IMR-90 (cell line): Measurements from ENCODE around the gene MGAT1. TPM values are rescaled to one million over a fixed set of nuclear protein-coding genes. Genes with fewer than 3 reads are reported as not detected.

Experiments
- ATAC-seq: fragments of 200-7000 bp; cut with Tn5 transposase; 2 replicates; pipeline ENCODE4 v1.9.1; 2020; ENCODE audit warnings: low read depth, mild to moderate bottlenecking, moderate library complexity
- BruUV-seq: library from RNA; stranded (reverse); fragments of 400-500 nt; replicated peaks from 2 replicates; lab custom pipeline; 2021; lab: Mats Ljungman, UMichigan
- CTCF ChIA-PET: fragments of 300-600 bp; formaldehyde crosslinking; extraction: SDS; loops from one replicate; lab custom pipeline; 2021; ENCODE audit warnings: antibody characterized with exemption; lab: Yijun Ruan, JAX
- POLR2A ChIA-PET: fragments of 300-600 bp; sonication (Branson Sonifier 250); formaldehyde crosslinking; loops from one replicate; lab custom pipeline; 2022; ENCODE audit warnings: antibody characterized with exemption; ENCODE audit not compliant: unreplicated experiment; lab: Charles Lee
- DNase-seq: peaks from one replicate; pipeline ENCODE4 v3.0.0; 2013
- H2AFZ ChIP-seq: replicated peaks from 2 replicates; pipeline ENCODE3; 2013; ENCODE audit warnings: low read length, mild to moderate bottlenecking; ENCODE audit not compliant: poor library complexity
- H2AK5ac ChIP-seq: 2 replicates; pipeline ENCODE4 v1.6.1; 2013; ENCODE audit warnings: low read depth, low read length, inconsistent platforms
- H2AK9ac ChIP-seq: replicated peaks from 2 replicates; pipeline ENCODE3; 2013; ENCODE audit warnings: mild to moderate bottlenecking, low read depth, low read length, moderate library complexity; ENCODE audit not compliant: poor library complexity
- H2BK120ac ChIP-seq: 2 replicates; pipeline ENCODE4 v1.6.1; 2013; ENCODE audit warnings: low read depth, low read length, inconsistent platforms
- H2BK15ac ChIP-seq: 3 replicates; pipeline ENCODE4 v1.6.1; 2013; ENCODE audit warnings: low read depth, low read length, inconsistent platforms
- H2BK20ac ChIP-seq: 2 replicates; pipeline ENCODE4 v1.6.1; 2013; ENCODE audit warnings: low read depth, mild to moderate bottlenecking, inconsistent platforms, low read length, moderate library complexity
- H2BK5ac ChIP-seq: 2 replicates; pipeline ENCODE4 v1.6.1; 2013; ENCODE audit warnings: mild to moderate bottlenecking, low read depth, low read length, inconsistent platforms; ENCODE audit not compliant: poor library complexity, severe bottlenecking
- H3K14ac ChIP-seq: replicated peaks from 2 replicates; pipeline ENCODE4 v1.6.1; 2013; ENCODE audit warnings: low read depth, low read length, inconsistent platforms
- H3K18ac ChIP-seq: 2 replicates; pipeline ENCODE4 v1.6.1; 2013; ENCODE audit warnings: low read depth, low read length, control low read depth
- H3K23ac ChIP-seq: 2 replicates; pipeline ENCODE4 v1.6.1; 2013; ENCODE audit warnings: low read depth, low read length, inconsistent platforms
- H3K27ac ChIP-seq: 2 replicates; pipeline ENCODE4 v1.5.1; 2013; ENCODE audit warnings: mild to moderate bottlenecking, control low read depth, low read length; ENCODE audit not compliant: insufficient read depth
- H3K27me3 ChIP-seq: 2 replicates; pipeline ENCODE4 v1.6.1; 2013; ENCODE audit warnings: low read length; ENCODE audit not compliant: control insufficient read depth, insufficient read depth
- H3K36me3 ChIP-seq: 2 replicates; pipeline ENCODE4 v1.6.1; 2013; ENCODE audit warnings: low read length, mixed read lengths; ENCODE audit not compliant: control insufficient read depth, insufficient read depth
- H3K4ac ChIP-seq: 2 replicates; pipeline ENCODE4 v1.6.1; 2013; ENCODE audit warnings: low read depth, low read length, inconsistent platforms
- H3K4me1 ChIP-seq: 2 replicates; pipeline ENCODE4 v1.6.1; 2013; ENCODE audit warnings: low read length, mixed read lengths; ENCODE audit not compliant: control insufficient read depth, insufficient read depth
- H3K4me2 ChIP-seq: 2 replicates; pipeline ENCODE4 v1.6.1; 2013; ENCODE audit warnings: low read depth, mild to moderate bottlenecking, control low read depth, low read length, moderate library complexity
- H3K4me3 ChIP-seq: 2 replicates; pipeline ENCODE4 v1.5.1; 2013; ENCODE audit warnings: low read depth, mild to moderate bottlenecking, control low read depth, low read length, moderate library complexity; ENCODE audit not compliant: insufficient read depth
- H3K56ac ChIP-seq: 2 replicates; pipeline ENCODE4 v1.6.1; 2013; ENCODE audit warnings: low read length, inconsistent platforms; ENCODE audit not compliant: insufficient read depth; ENCODE audit errors: extremely low read depth
- H3K79me1 ChIP-seq, 2 experiments: 2 replicates each; pipeline ENCODE4 v1.6.1; 2013; ENCODE audit warnings: low read length in 2 of 2, inconsistent platforms in 1 of 2, low read depth in 1 of 2
- H3K9ac ChIP-seq: 2 replicates; pipeline ENCODE4 v1.6.1; 2013; ENCODE audit warnings: low read depth, low read length, control low read depth
- H3K9me1 ChIP-seq: 2 replicates; pipeline ENCODE4 v1.6.1; 2013; ENCODE audit warnings: low read length, inconsistent platforms; ENCODE audit not compliant: insufficient read depth
- H3K9me3 ChIP-seq: 2 replicates; pipeline ENCODE4 v1.6.1; 2013; ENCODE audit warnings: low read length; ENCODE audit not compliant: control insufficient read depth, insufficient read depth
- H4K20me1 ChIP-seq: 2 replicates; pipeline ENCODE4 v1.6.1; 2013; ENCODE audit warnings: low read length, inconsistent platforms; ENCODE audit not compliant: insufficient read depth
- H4K5ac ChIP-seq: 2 replicates; pipeline ENCODE4 v1.6.1; 2013; ENCODE audit warnings: mild to moderate bottlenecking, low read depth, low read length, control low read depth
- H4K8ac ChIP-seq, 2 experiments: 2 replicates each; pipeline ENCODE4 v1.6.1; 2013; ENCODE audit warnings: low read depth in 2 of 2, low read length in 2 of 2, control low read depth in 1 of 2, inconsistent platforms in 1 of 2
- H4K91ac ChIP-seq: 2 replicates; pipeline ENCODE4 v1.6.1; 2013; ENCODE audit warnings: low read depth, low read length, inconsistent platforms; ENCODE audit not compliant: insufficient read depth
- CEBPB ChIP-seq: IDR thresholded peaks from 2 replicates; pipeline ENCODE4 v1.6.1; 2012; ENCODE audit warnings: low read depth, low read length, improper control_type of control experiment
- CHD1 ChIP-seq: IDR thresholded peaks from 2 replicates; pipeline ENCODE4 v1.6.1; 2012; ENCODE audit warnings: low read depth, low read length, improper control_type of control experiment
- FOS ChIP-seq: fragments of 150-350 bp; IDR thresholded peaks from 2 replicates; pipeline ENCODE4 v1.6.1; 2016; ENCODE audit warnings: low read depth, low read length
- MAFK ChIP-seq: IDR thresholded peaks from 2 replicates; pipeline ENCODE4 v1.6.1; 2012; ENCODE audit warnings: low read depth, low read length, improper control_type of control experiment
- MAZ ChIP-seq: IDR thresholded peaks from 2 replicates; pipeline ENCODE4 v1.6.1; 2012; ENCODE audit warnings: low read depth, mild to moderate bottlenecking, low read length, improper control_type of control experiment, moderate library complexity, borderline replicate concordance
- POLR2A ChIP-seq: IDR thresholded peaks from 2 replicates; pipeline ENCODE4 v1.6.1; 2012; ENCODE audit warnings: mild to moderate bottlenecking, low read depth, low read length
- RCOR1 ChIP-seq: IDR thresholded peaks from 2 replicates; pipeline ENCODE4 v1.6.1; 2012; ENCODE audit warnings: mild to moderate bottlenecking, low read length, improper control_type of control experiment; ENCODE audit not compliant: insufficient replicate concordance
- RFX5 ChIP-seq: IDR thresholded peaks from 2 replicates; pipeline ENCODE4 v1.8.0; 2012; ENCODE audit warnings: low read depth, mild to moderate bottlenecking, low read length, moderate library complexity
- SMC3 ChIP-seq: fragments of 150-350 bp; IDR thresholded peaks from 2 replicates; pipeline ENCODE4 v1.6.1; 2016; ENCODE audit warnings: low read depth, mild to moderate bottlenecking, antibody characterized with exemption, low read length, moderate library complexity
- WGBS, 2 experiments: methylation state at CpG; one replicate each; pipeline versions ENCODE4 v1.1.5 to v1.1.7; 2013; ENCODE audit warnings: missing lambda C conversion rate in 2 of 2; ENCODE audit not compliant: insufficient read length in 1 of 2; ENCODE audit errors: extremely low coverage in 2 of 2; 5-methylcytosine and 5-hydroxymethylcytosine counted together
- dilution Hi-C: fragments of 300-500 bp; cut with HindIII; formaldehyde crosslinking; loops from one replicate; pipeline ENCODE4 v1.14.3; 2018; ENCODE audit warnings: low sequenced_read_pairs; ENCODE audit not compliant: unreplicated experiment
- in situ Hi-C: fragments of 300-500 bp; cut with MboI; formaldehyde crosslinking; loops from 3 replicates; pipeline ENCODE4 v1.14.3; 2019; ENCODE audit warnings: low sequenced_read_pairs, inconsistent platforms, mixed read lengths
- intact Hi-C: fragments of 100-400 bp; cut with micrococcal nuclease; formaldehyde crosslinking; loops from 2 replicates; pipeline ENCODE4 v1.10.0; 2022
- polyA plus RNA-seq, 3 experiments: library from polyadenylated mRNA; depleted of rRNA; stranded (reverse); fragments of >200 nt; gene quantifications; 2 replicates each; pipeline ENCODE4 v1.2.3, GENCODE V29; 2012; ENCODE audit warnings: low replicate concordance in 1 of 3
- total RNA-seq: library from RNA; depleted of rRNA; stranded (reverse); fragments of >200 nt; gene quantifications from 2 replicates; pipeline ENCODE4 v1.2.3, GENCODE V29; 2012
- TF ChIP-seq, protein P1 (sequence below): fragments of 150-350 bp; IDR thresholded peaks from 2 replicates; pipeline ENCODE4 v1.6.1; 2017; ENCODE audit warnings: mild to moderate bottlenecking, antibody characterized with exemption, low read length, low read depth
- TF ChIP-seq, protein P2 (sequence below): conservative IDR thresholded peaks from 2 replicates; pipeline ENCODE4 v1.5.1; 2012; ENCODE audit warnings: mild to moderate bottlenecking, low read depth, low read length, improper control_type of control experiment

MGAT1 gene
- total and polyA plus RNA-seq, 2 of the 4 experiments (the other 2 are of a cell fraction): 56.3 to 141 TPM

DNA sequence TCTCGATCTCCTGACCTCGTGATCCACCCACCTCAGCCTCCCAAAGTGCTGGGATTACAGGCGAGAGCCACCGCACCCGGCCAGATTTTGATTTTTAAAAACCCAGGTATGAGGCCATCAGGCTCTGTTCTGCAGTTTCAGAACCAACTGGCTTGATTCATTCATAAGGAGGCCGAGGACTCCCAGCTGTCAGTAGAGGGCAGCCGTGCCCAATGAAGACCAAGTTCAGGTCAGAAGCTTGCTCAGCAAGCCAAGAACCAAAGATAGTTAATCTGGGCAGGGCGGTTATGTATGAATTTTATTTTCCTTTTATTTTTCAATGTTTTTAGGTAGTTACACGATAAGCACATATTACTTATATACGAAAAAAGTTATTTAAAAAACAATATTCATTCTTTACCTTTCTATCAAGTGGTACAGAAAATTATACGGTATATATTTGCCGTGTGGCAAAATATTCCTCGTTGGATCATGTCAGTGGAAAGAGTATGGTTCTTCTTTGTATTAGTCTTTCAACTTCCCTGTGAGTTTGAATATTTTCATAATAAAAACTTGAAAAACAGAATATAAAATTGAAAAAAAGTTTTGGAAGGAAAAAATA is 18.0 kb downstream of the MGAT1 start (continued):
- TF ChIP-seq POLR2A (no peak), FOS (no peak)

DNA sequence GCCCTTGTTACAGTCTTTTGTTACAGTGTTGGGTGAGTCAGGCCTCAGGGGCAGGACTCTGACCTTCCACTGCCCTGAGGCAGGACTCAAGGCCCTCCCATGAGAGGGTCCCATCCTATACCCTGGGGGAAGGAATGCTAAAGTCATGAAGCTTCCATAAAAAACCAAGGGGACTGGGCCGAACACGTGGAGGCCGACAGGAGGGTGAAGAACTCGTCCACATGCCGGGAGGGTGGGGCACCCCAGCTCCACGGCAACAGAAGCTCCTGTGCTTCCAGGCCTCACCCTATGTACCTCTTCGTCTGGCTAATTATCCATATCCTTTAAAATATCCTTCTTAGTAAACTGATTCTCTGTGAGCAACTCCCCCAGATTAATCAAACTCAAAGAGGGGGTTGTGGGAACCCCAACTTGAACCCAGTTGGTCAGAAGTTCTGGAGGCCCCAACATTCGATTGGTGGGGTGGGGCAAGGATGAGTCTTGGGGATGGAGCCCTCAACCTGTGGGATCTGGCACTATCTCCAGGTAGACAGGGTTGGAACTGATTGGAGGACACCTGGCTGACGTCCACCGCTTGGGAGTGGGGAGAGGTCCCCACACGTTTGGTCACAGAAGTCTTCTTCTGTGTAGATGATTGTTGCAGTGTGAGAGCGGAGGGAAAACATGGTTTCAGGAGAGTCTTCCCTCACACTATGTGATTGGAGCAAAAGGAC is 19.1 kb downstream of the MGAT1 start:
- H3K79me1 ChIP-seq: peaks cover 13 to 38% of the 10 kb centered on the region in 2 experiments; a peak in 3 of 4 replicates
- H3K4me1 ChIP-seq: peaks cover 30% of the 10 kb centered on the region
- no peak overlapping the region for H2BK15ac ChIP-seq
- dilution Hi-C loops (no loop called here), intact Hi-C loops (loop anchor here (1.0 to 2.0 kb wide), 4 partner anchors 77 to 399 kb away; partner anchors contain the start of gene ZFP62), in situ Hi-C loops (loop anchor here (5.0 kb wide), 1 partner anchor 369 kb away; no protein-coding TSS in a partner anchor)
- no peaks in the 10 kb centered on the region for H3K27me3 ChIP-seq
- H4K5ac ChIP-seq: no peak overlapping the region
- DNase-seq: no peak
- H3K9me3 ChIP-seq: no peaks in the 10 kb centered on the region
- peak overlapping the region; percentile 28; the same call in 1 of the 2 replicates for H4K91ac ChIP-seq
- H2BK5ac ChIP-seq: no peak overlapping the region
- H4K8ac ChIP-seq: peak overlapping the region in 1 of 2 experiments; percentile 20; a peak in 1 of 4 replicates
- H3K27ac ChIP-seq: no peak overlapping the region
- H3K56ac ChIP-seq: no peak overlapping the region
- no peak overlapping the region for H3K18ac ChIP-seq
- no peak overlapping the region for H3K4me2 ChIP-seq
- H2AK9ac ChIP-seq: no peak overlapping the region
- no peak overlapping the region for H3K9ac ChIP-seq
- BruUV-seq: no TSS peak
- no peak overlapping the region for H2AFZ ChIP-seq
- H2BK120ac ChIP-seq: no peak overlapping the region; the same call in 1 of the 2 replicates
- no peak overlapping the region for H3K14ac ChIP-seq
- ChIA-PET CTCF (interaction anchor here (1.4 to 1.6 kb wide), 2 partner anchors 17 to 18 kb away, joined by 5 to 6 read pairs; no protein-coding TSS in a partner anchor), POLR2A (no interaction called here)
- H3K36me3 ChIP-seq: 0 out of 2 replicates have a peak, but pooled peaks cover 1% of the 10 kb centered on the region
- no peak for ATAC-seq
- H3K23ac ChIP-seq: no peak overlapping the region
- no peak overlapping the region for H2BK20ac ChIP-seq
- 100% methylated on average over 2 of the region's 12 CpGs; no CpG with 5 or more reads in 1 of the 2 experiments for WGBS, 2 experiments
- H3K9me1 ChIP-seq: peaks cover 10% of the 10 kb centered on the region; the same call in 1 of the 2 replicates
- no peak overlapping the region for H2AK5ac ChIP-seq
- no peak overlapping the region for H3K4me3 ChIP-seq
- H4K20me1 ChIP-seq: peaks cover 5% of the 10 kb centered on the region
- H3K4ac ChIP-seq: peak overlapping the region; percentile 4
- TF ChIP-seq RFX5: no peak
- no peak for TF ChIP-seq MAZ
- TF ChIP-seq SMC3: no peak
- TF ChIP-seq RCOR1: no peak
- TF ChIP-seq POLR2A: no peak
- TF ChIP-seq, protein P1, sequence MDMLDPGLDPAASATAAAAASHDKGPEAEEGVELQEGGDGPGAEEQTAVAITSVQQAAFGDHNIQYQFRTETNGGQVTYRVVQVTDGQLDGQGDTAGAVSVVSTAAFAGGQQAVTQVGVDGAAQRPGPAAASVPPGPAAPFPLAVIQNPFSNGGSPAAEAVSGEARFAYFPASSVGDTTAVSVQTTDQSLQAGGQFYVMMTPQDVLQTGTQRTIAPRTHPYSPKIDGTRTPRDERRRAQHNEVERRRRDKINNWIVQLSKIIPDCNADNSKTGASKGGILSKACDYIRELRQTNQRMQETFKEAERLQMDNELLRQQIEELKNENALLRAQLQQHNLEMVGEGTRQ: no peak
- TF ChIP-seq MAFK: no peak
- TF ChIP-seq, protein P2, sequence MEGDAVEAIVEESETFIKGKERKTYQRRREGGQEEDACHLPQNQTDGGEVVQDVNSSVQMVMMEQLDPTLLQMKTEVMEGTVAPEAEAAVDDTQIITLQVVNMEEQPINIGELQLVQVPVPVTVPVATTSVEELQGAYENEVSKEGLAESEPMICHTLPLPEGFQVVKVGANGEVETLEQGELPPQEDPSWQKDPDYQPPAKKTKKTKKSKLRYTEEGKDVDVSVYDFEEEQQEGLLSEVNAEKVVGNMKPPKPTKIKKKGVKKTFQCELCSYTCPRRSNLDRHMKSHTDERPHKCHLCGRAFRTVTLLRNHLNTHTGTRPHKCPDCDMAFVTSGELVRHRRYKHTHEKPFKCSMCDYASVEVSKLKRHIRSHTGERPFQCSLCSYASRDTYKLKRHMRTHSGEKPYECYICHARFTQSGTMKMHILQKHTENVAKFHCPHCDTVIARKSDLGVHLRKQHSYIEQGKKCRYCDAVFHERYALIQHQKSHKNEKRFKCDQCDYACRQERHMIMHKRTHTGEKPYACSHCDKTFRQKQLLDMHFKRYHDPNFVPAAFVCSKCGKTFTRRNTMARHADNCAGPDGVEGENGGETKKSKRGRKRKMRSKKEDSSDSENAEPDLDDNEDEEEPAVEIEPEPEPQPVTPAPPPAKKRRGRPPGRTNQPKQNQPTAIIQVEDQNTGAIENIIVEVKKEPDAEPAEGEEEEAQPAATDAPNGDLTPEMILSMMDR: no peak
- no peak for TF ChIP-seq CEBPB
- no peak for TF ChIP-seq CHD1
